ENCODE data around the gene TLE5.

Gene TLE5

GRCh38 chr19:3004522-3004921 is 57.8 kb downstream of the TLE5 start:
- TF ChIP-seq FOXP2 (optimal IDR thresholded peaks at IDR 0.05; ENCODE audit: borderline replicate concordance, extremely low read depth, extremely low read length, insufficient read depth) (no peak), TAF1 (IDR thresholded peaks at IDR 0.05; ENCODE audit: borderline replicate concordance, insufficient read depth, low read length) (no peak), POLR2AphosphoS5 (IDR thresholded peaks at IDR 0.05; ENCODE audit: low read depth, low read length) (no peak), SIN3A (IDR thresholded peaks at IDR 0.05; ENCODE audit: borderline replicate concordance, insufficient read depth, low read length) (no peak)

GRCh38 chr19:3003046-3003445 is 59.2 kb downstream of the TLE5 start:
- TF ChIP-seq REST (IDR thresholded peaks at IDR 0.05; ENCODE audit: insufficient read depth in 1 of 2, low read depth in 2 of 2, low read length in 2 of 2) = no peak
- TF ChIP-seq FOXP2 (optimal IDR thresholded peaks at IDR 0.05; ENCODE audit: borderline replicate concordance, extremely low read depth, extremely low read length, insufficient read depth) = no peak
- no peak for TF ChIP-seq POLR2AphosphoS5 (IDR thresholded peaks at IDR 0.05; ENCODE audit: low read depth, low read length)
- TF ChIP-seq SIN3A (IDR thresholded peaks at IDR 0.05; ENCODE audit: borderline replicate concordance, insufficient read depth, low read length) = no peak
- no peak for TF ChIP-seq TAF1 (IDR thresholded peaks at IDR 0.05; ENCODE audit: borderline replicate concordance, insufficient read depth, low read length)

All from PFSK-1 (cell line).